Testis (tissue), 3 donors: ENCODE results near the gene GPR149. TPM values are rescaled to one million over a fixed set of nuclear protein-coding genes. Genes with fewer than 3 reads are reported as not detected.

Experiments
- DNase-seq: peaks from one replicate; pipeline ENCODE4 v3.0.0-alpha.2; 2019
- H3K27ac ChIP-seq, 2 donors: fragments of 200-600 bp; sonication (generic); one replicate each; pipeline ENCODE4 v1.5.1; 2019
- H3K27me3 ChIP-seq: fragments of 200-600 bp; sonication (generic); one replicate; pipeline ENCODE4 v1.5.1; 2019
- H3K36me3 ChIP-seq: fragments of 200-600 bp; sonication (generic); one replicate; pipeline ENCODE4 v1.5.1; 2017; ENCODE audit warnings: low read depth; ENCODE audit errors: missing control alignments
- H3K4me1 ChIP-seq: fragments of 200-600 bp; sonication (generic); one replicate; pipeline ENCODE4 v1.5.1; 2019
- H3K4me3 ChIP-seq, 2 donors: fragments of 200-600 bp; sonication (generic); one replicate each; pipeline ENCODE4 v1.5.1; 2017 to 2019
- H3K9me3 ChIP-seq: fragments of 200-600 bp; sonication (generic); one replicate; pipeline ENCODE4 v1.5.1; 2017
- POLR2A ChIP-seq: fragments of 450-650 bp; IDR thresholded peaks from one replicate; pipeline ENCODE4 v1.6.1; 2017; ENCODE audit warnings: antibody characterized with exemption, mild to moderate bottlenecking, moderate library complexity
- WGBS, 2 donors: methylation state at CpG; one replicate each; pipeline ENCODE4 v1.1.5; 2018; 5-methylcytosine and 5-hydroxymethylcytosine counted together
- intact Hi-C: fragments of 100-400 bp; cut with DNase I; formaldehyde crosslinking; loops from one replicate; pipeline ENCODE4 v1.15.1; 2023; ENCODE audit warnings: low total_unique reads
- polyA plus RNA-seq: library from polyadenylated mRNA; stranded (reverse); fragments of 350-450 nt; fragmentation: Illumina TruSeq; extraction: RNeasy Lipid Tissue Mini Kit (QIAGEN cat#74804); gene quantifications from one replicate; pipeline ENCODE4 v1.2.3, GENCODE V29; 2014; ENCODE audit warnings: low read depth, low replicate concordance; ENCODE audit not compliant: insufficient read depth
- total RNA-seq, 2 donors: library from RNA; depleted of rRNA; stranded (reverse); fragments of >200 nt; gene quantifications; one replicate each; pipeline ENCODE4 v1.2.3, GENCODE V29; 2016
- TF ChIP-seq, protein P1 (sequence below), 3 experiments: fragments of 450-650 bp in 2 of 3; fragments of 200-600 bp in 1 of 3; sonication (generic) in 1 of 3; IDR thresholded peaks; one replicate each; pipeline ENCODE4 v1.5.1; 2016 to 2019; ENCODE audit warnings: antibody characterized with exemption in 3 of 3, mild to moderate bottlenecking in 2 of 3, moderate library complexity in 1 of 3

Gene GPR149
- total and polyA plus RNA-seq, 3 donors from 2014 or later, result 0.31 to 0.61 (median 0.37) TPM

DNA sequence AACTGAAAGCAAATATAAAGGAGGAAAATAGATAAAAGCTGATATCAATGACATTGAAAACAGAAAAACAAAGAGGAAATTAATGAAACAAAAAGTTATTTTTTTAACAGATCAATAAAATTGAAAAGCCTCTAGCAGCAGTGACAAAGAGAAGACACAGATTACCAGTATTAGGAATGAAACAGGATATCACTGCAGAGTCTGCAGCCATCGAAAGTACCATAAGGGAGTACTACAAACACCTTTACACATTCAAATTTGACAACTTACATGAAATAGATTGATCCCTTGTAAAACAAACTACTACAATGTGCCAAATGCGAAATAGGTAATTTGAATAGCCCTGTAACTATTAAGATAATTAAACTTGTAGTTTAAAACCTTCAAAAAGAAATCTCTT lies 80.8 kb downstream of the GPR149 start:
- intact Hi-C loops, result no loop called here
- DNase-seq, result no peak
- Histone ChIP-seq H3K27me3 (no peaks in the 10 kb centered on the region), H3K4me3 (no peak overlapping the region), H3K4me1 (no peaks in the 10 kb centered on the region), H3K27ac (no peak overlapping the region), H3K36me3 (no peaks in the 10 kb centered on the region), H3K9me3 (no peaks in the 10 kb centered on the region)
- TF ChIP-seq, protein P1, sequence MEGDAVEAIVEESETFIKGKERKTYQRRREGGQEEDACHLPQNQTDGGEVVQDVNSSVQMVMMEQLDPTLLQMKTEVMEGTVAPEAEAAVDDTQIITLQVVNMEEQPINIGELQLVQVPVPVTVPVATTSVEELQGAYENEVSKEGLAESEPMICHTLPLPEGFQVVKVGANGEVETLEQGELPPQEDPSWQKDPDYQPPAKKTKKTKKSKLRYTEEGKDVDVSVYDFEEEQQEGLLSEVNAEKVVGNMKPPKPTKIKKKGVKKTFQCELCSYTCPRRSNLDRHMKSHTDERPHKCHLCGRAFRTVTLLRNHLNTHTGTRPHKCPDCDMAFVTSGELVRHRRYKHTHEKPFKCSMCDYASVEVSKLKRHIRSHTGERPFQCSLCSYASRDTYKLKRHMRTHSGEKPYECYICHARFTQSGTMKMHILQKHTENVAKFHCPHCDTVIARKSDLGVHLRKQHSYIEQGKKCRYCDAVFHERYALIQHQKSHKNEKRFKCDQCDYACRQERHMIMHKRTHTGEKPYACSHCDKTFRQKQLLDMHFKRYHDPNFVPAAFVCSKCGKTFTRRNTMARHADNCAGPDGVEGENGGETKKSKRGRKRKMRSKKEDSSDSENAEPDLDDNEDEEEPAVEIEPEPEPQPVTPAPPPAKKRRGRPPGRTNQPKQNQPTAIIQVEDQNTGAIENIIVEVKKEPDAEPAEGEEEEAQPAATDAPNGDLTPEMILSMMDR (IDR thresholded peaks at IDR 0.05), result no peak
- TF ChIP-seq POLR2A, result no peak
- WGBS, 2 donors, result 51 to 71% methylated on average over 2 of the region's 2 CpGs

DNA sequence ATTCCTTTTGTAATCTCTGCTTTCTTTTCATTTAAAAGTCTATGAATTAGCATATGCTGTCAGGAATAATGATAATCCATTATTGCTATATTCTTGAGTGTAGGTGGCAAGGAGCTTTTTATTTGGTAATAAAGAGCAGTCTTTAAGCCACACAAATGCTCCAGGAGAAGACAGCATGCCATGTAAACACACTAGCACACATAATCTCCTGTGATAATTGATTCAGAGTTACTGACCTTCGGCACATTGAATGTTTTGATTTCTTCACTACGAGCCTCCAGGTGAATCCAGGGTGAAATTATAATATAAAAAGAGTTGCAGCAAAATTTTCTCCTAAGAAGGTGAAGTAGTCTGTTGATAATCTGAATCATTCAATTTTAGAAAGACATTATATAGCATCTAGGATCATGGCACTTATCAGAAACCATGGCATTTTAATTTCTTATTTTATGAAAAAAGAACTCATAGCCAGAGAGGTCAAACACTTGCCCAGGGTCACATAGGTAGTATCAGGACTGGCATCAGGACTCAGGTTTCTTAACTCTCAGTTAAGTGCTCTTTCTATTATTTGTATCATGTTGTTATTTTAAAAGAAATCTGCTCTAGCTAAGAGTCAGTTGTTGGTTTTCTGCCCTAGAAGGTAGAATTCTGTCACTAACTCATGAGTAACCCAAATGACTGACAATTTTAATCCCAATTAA lies 84.4 kb downstream of the GPR149 start:
- Histone ChIP-seq H3K4me1 (no peaks in the 10 kb centered on the region), H3K4me3 (no peak overlapping the region), H3K27me3 (no peaks in the 10 kb centered on the region), H3K36me3 (no peaks in the 10 kb centered on the region), H3K9me3 (no peaks in the 10 kb centered on the region), H3K27ac (no peak overlapping the region)
- no peak for DNase-seq
- no peak for TF ChIP-seq POLR2A
- TF ChIP-seq, protein P1 (IDR thresholded peaks at IDR 0.05), result no peak
- 73 to 80% methylated on average over 2 of the region's 2 CpGs for WGBS, 2 donors
- intact Hi-C loops, result no loop called here

DNA sequence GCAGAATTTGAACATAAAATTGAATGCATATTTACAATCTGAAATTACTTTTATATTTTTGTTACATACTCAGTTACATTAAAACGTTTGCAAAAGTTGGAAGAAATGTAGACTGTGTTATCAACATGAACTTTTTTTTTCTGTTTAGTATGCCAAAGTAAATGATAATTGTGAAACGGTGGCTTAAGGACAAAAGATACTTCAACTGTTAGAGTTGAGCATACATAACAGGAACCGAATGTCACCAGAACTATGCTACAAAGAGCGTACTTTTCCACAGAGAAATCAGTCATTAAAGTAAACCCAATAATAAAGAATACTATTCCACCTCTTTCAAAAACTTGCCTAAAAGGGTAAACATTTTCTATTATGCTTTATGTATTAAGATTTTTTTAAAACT lies 91.4 kb downstream of the GPR149 start:
- Histone ChIP-seq H3K36me3 (no peaks in the 10 kb centered on the region), H3K27me3 (no peaks in the 10 kb centered on the region), H3K27ac (no peak overlapping the region), H3K4me1 (peaks cover 4% of the 10 kb centered on the region), H3K4me3 (no peak overlapping the region), H3K9me3 (no peaks in the 10 kb centered on the region)
- WGBS, 2 donors, result 37 to 47% methylated on average over 4 of the region's 4 CpGs
- DNase-seq, result no peak
- TF ChIP-seq POLR2A, result no peak
- TF ChIP-seq, protein P1 (IDR thresholded peaks at IDR 0.05), result no peak
- intact Hi-C loops, result no loop called here

DNA sequence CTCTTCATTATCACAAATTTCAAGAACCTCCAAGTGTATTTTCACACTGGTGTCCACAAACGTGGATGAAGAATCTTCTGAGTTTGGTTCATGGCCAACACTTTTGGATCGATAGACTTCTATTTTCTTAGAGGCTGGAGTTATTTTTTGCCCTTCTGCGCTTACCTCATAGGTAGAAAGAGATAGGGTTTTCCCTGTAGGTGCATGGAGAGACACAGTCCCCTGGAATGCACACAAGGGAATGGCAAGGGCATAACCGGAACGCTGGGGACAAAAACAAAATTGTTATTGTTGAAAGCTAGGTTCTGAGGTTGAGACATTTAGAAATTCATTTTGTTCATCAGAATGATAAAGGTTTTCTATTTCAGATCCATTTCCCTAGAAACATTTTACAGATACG lies 92.0 kb downstream of the GPR149 start:
- TF ChIP-seq POLR2A, result no peak
- TF ChIP-seq, protein P1 (IDR thresholded peaks at IDR 0.05), result no peak
- intact Hi-C loops, result no loop called here
- H3K27me3 ChIP-seq, result no peaks in the 10 kb centered on the region
- H3K27ac ChIP-seq, result peak overlapping the region in 1 of 2 donors; percentile 11
- no peak overlapping the region for H3K4me3 ChIP-seq
- peaks cover 4% of the 10 kb centered on the region for H3K4me1 ChIP-seq
- WGBS, 2 donors, result 74 to 76% methylated on average over 6 of the region's 6 CpGs
- H3K36me3 ChIP-seq, result no peaks in the 10 kb centered on the region
- DNase-seq, result no peak
- H3K9me3 ChIP-seq, result no peaks in the 10 kb centered on the region

DNA sequence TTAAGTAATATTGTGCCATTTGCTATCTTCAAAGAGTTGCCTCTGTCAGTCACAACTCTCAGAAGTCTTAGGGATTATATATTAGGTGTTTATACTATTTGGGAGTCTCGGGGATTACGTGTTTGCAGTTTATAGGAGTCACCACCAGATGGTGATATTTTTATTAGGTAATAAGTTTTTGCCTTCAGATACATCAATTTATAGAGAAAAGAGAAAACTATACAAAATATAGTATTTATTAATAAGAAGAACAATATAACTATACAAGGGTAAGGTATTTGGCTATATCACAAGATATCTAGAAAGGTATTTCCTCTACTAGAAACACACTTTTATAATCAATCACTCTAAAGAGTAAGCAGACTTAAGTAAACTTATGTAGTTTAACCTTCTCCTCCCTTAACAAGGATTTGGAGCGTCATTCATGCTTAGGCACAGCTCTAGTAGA lies 95.0 kb downstream of the GPR149 start:
- H3K27me3 ChIP-seq, result no peaks in the 10 kb centered on the region
- intact Hi-C loops, result no loop called here
- peaks cover 4% of the 10 kb centered on the region for H3K4me1 ChIP-seq
- no peaks in the 10 kb centered on the region for H3K9me3 ChIP-seq
- no peak overlapping the region for H3K4me3 ChIP-seq
- DNase-seq, result no peak
- H3K36me3 ChIP-seq, result no peaks in the 10 kb centered on the region
- TF ChIP-seq, protein P1 (IDR thresholded peaks at IDR 0.05), result peak; percentile 31 to 67 (median 55)
- no peak for TF ChIP-seq POLR2A
- H3K27ac ChIP-seq, result peak overlapping the region; percentile 21 to 57
- WGBS, 2 donors, result 37 to 41% methylated on average over 3 of the region's 3 CpGs
